Esophagus muscularis mucosa (tissue), 3 donors: ENCODE measurements around the gene IGFBP4.
A peak's percentile ranks its signal among the peaks of the same experiment; 100 is the strongest.

Experiments used
- CTCF ChIP-seq, 3 experiments: fragments of 200-600 bp in 2 of 3; fragments of 450-650 bp in 1 of 3; sonication (generic) in 2 of 3; IDR thresholded peaks; one replicate each; pipeline ENCODE4 v1.5.1; 2017 to 2019; ENCODE audit warnings: antibody characterized with exemption in 3 of 3, mild to moderate bottlenecking in 2 of 3, moderate library complexity in 1 of 3
- POLR2A ChIP-seq: fragments of 450-650 bp; IDR thresholded peaks from one replicate; pipeline ENCODE4 v1.6.1; 2017; ENCODE audit warnings: antibody characterized with exemption, moderate library complexity, mild to moderate bottlenecking, low read depth
- POLR2AphosphoS5 ChIP-seq, 2 donors: sonication (generic); formaldehyde crosslinking; IDR thresholded peaks; one replicate each; pipeline ENCODE4 v1.6.1; 2017; ENCODE audit warnings: antibody characterized with exemption in 2 of 2

DNA sequence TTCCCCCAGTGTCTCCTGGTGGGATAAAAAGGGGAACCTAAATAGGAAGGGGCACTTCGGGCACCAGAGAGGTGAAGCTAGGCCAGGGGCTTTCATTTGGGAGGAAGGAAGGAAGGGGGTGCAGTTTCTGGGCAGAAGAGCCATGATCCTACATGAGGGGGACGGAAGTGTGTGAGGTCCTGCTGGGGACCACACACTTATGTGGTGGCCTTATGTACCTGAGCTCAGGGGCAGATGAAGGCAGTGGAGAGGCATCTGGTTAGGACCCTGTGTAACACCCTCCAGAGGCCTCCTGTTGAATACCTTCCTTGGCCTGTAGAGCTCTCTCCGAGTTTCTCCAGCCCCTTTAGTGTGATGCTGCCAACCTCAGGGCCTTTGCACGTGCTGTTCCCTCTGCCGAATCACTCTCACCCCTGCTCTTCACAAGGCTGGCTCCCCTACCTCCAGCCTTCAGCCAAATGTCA, 21.2 kb downstream of the IGFBP4 start:
- TF ChIP-seq CTCF (IDR thresholded peaks at IDR 0.05) (no peak), POLR2A (no peak), POLR2AphosphoS5 (IDR thresholded peaks at IDR 0.05) (peak in 1 of 2 donors; percentile 70)
